Cortex of kidney (tissue), 1 donor: ENCODE measurements around the gene MMP1.
"Not testable (repeated sequence)": the region's sequence is repeated elsewhere in the genome, so short reads cannot be mapped to it uniquely, and the experiment has no call there.

ENCODE experiments used
- DNase-seq: peaks from one replicate; lab custom pipeline; 2025; lab: John Stamatoyannopoulos, UW

The MMP1 gene

DNA sequence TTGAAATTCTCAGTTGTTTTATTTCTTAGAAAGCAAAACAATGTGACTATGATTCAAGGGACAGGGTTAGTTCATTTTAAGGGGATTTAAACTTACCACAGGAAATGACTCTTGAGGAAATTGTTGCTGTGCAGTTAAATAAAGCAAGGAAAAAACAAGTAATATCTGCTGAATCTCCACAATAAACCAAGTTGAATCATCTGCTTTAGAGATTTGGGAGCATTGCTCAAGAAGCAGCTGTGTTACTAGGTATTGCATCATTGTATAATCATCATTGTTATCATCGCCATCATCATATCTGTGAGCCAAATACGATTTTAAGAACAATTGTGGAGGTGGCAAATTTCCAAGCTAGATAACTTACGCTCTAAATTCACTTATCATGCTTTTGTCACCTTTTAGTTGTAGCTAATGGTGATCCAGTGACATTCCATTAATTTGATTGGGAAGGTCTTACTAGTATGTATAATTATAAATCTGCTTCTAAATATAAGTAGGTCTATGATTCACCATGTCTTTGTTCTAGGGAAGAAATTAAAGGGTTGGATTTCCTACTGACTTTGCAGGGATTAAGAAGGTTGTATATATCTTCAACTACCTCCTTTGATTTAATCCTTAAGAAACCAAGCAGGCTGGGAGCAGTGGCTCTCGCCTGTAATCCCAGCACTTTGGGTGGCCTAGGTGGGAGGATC, 37.5 kb downstream of the MMP1 start:
- no peak for DNase-seq

DNA sequence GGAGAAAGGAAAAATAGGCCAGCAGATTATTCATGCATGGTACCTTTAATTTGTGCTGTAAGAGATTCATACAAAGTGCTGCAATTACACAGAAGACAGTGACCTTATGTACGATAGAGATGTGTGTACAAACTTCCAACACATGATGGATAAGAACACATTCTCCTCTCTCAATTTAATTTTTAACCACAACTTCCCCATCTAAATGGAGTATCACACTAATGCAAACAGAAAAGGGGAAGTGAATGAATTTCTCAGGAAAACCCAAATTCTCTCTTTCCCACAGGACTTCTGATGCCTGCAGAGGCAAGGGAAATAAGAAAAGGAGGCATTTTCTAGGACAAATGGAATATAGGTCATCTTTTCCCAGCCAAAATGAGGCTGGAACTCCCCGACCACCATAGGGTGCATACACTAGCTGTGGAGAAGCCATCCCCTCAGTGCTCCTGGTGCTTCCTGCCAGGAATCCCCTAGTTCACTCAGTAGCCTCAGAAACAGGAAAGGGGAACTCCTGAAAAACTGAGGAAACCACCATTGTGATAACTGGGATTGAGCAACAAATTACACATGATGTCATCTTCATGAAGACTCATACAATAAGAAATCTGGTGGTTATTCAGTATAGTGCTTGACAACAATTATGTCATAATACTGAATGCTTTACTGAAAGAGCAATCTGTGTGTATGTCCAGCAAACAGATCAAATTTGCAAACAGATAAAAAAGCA, 40.0 kb downstream of the MMP1 start:
- DNase-seq = no peak

DNA sequence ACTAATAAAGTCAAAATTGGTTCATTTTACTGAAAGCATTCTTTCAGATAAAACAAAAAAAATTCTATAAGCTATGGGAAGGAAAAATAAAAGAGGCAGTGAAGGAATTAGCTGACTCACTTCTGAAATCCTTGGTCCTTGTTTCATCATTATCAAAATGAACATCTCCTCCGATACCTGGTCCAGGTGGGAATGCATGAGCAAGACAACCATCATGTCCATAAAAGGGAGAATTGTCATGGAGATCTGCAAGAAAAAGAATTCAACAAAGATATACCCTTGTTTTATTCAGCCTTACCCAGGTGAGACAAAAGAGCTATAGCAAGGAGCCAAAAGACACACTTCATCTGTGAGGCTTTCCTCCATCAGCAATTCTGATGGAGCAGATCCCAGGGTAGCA, 44.7 kb downstream of the MMP1 start:
- DNase-seq = no peak

DNA sequence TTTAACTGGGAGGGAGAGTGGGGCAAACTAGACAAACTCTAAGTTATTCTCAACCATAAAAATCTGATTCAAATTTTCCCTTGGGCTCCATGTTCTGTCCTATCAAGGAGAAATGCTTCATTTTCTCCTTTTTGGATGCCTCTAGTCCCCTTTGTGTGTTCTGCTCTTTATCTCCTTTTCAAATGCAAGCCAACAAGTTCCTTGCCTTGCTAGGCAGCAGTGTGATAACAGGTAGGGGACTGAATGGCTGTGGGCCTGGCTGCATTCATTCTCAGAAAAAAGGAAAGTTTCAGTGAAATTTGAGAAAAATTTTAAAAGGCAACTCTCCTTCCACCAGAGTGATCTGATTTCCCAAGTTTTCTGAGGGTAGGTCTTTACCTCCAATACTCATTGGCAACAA, 46.3 kb downstream of the MMP1 start:
- no peak for DNase-seq

DNA sequence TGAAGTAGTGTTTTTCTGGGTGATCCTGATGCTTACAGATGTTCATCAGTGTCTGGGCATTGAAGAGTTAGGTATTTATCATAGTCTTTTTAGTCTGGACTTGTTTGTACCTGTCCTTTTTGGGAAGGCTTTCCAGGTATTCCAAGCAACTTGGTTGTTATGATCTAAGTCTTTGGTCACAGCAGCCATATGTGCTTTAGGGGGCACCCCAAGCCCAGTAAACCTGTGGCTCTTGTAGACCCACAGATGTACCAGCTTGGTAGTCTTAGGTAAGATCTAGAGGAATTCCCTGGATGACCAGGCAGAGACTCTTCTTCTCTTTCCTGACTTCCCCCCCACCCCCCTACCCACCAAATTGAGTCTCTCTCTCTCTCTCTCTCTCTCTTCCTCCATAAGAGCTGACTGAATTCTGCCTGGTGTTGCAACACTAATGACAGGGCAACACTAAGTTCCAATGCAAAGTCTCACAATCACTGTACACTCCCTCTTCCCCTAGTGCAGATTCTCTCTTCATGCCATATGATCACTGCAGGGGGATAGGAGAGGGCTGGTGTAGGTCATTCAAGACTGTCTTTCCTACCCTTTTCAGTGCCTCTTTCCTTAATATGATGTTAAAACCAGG, 48.7 kb downstream of the MMP1 start:
- DNase-seq = no peak

DNA sequence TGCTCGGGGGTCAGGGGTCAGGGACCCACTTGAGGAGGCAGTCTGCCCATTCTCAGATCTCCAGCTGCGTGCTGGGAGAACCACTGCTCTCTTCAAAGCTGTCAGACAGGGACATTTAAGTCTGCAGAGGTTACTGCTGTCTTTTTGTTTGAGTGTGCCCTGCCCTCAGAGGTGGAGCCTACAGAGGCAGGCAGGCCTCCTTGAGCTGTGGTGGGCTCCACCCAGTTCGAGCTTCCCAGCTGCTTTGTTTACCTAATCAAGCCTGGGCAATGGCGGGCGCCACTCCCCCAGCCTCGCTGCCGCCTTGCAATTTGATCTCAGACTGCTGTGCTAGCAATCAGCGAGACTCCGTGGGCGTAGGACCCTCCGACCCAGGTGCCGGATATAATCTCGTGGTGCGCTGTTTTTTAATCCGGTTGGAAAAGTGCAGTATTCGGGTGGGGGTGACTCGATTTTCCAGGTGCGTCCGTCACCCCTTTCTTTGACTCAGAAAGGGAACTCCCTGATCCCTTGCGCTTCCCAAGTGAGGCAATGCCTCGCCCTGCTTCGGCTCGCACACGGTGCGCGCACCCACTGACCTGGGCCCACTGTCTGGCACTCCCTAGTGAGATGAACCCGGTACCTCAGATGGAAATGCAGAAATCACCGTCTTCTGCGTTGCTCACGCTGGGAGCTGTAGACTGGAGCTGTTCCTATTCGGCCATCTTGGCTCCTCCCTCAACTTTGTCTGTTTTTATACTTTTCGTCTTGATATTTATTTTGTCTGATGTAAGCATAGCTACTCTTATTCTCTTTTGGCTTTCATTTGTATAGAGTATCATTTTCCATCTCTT, 51.0 kb downstream of the MMP1 start:
- DNase-seq = not testable (repeated sequence)
